GM19452 (cell line): ENCODE results near the gene BBLN.
"Not testable (repeated sequence)": the region's sequence is repeated elsewhere in the genome, so short reads cannot be mapped to it uniquely, and the experiment has no call there.

Experiments used
- ATAC-seq: cut with Tn5 transposase; IDR thresholded peaks from one replicate; pipeline ENCODE4 v1.9.1; 2021; ENCODE audit not compliant: unreplicated experiment

Gene BBLN

GRCh38 chr9:128162215-128163026 lies 2.4 kb downstream of the BBLN start:
- ATAC-seq = no peak

- no peak for ATAC-seq
Measured at GRCh38 chr9:128163027-128163515, 3.0 kb downstream of the BBLN start.

- ATAC-seq = no peak
Measured at GRCh38 chr9:128163523-128164306, 3.6 kb downstream of the BBLN start.

- ATAC-seq = no peak
Measured at GRCh38 chr9:128164307-128164885, 4.3 kb downstream of the BBLN start.

GRCh38 chr9:128166169-128166568 lies 6.1 kb downstream of the BBLN start:
- ATAC-seq = no peak

- ATAC-seq = no peak
Measured at GRCh38 chr9:128167209-128167608, 7.1 kb downstream of the BBLN start.

GRCh38 chr9:128168731-128169308 lies 8.8 kb downstream of the BBLN start:
- no peak for ATAC-seq

- ATAC-seq = no peak
Measured at GRCh38 chr9:128169492-128169891, 9.4 kb downstream of the BBLN start.

- no peak for ATAC-seq
Measured at GRCh38 chr9:128169925-128170324, 9.9 kb downstream of the BBLN start.

- no peak for ATAC-seq
Measured at GRCh38 chr9:128174062-128174461, 14.0 kb downstream of the BBLN start.

- ATAC-seq = no peak
Measured at GRCh38 chr9:128175102-128175563, 15.1 kb downstream of the BBLN start.

- no peak for ATAC-seq
Measured at GRCh38 chr9:128175726-128176125, 15.7 kb downstream of the BBLN start.

GRCh38 chr9:128178806-128179431 lies 18.9 kb downstream of the BBLN start:
- no peak for ATAC-seq

- no peak for ATAC-seq
Measured at GRCh38 chr9:128180001-128180400, 19.9 kb downstream of the BBLN start.

- no peak for ATAC-seq
Measured at GRCh38 chr9:128180447-128180846, 20.4 kb downstream of the BBLN start.

GRCh38 chr9:128181480-128181879 lies 21.4 kb downstream of the BBLN start:
- ATAC-seq = not testable (repeated sequence)

- no peak for ATAC-seq
Measured at GRCh38 chr9:128182893-128183588, 23.0 kb downstream of the BBLN start.

GRCh38 chr9:128185979-128186965 lies 26.2 kb downstream of the BBLN start:
- no peak for ATAC-seq

GRCh38 chr9:128187361-128187760 lies 27.3 kb downstream of the BBLN start:
- no peak for ATAC-seq
